HepG2 (cell line): ENCODE data around the gene CPVL. TPM values are rescaled to one million over a fixed set of nuclear protein-coding genes. Genes with fewer than 3 reads are reported as not detected.

Experiments used
- ARNT2 ChIP-seq: sonication (generic); formaldehyde crosslinking; IDR thresholded peaks from 2 replicates; pipeline ENCODE4 v1.8.0; 2022; ENCODE audit warnings: mild to moderate bottlenecking, low read depth, missing genetic modification reagents, moderate library complexity
- ATF4 ChIP-seq, 2 experiments: fragments of 450-650 bp in 1 of 2; sonication (generic) in 1 of 2; formaldehyde crosslinking; IDR thresholded peaks; 2 replicates each; pipeline versions ENCODE4 v1.5.0 to v1.8.0; 2020 to 2022; ENCODE audit warnings: mild to moderate bottlenecking in 1 of 2, missing genetic modification reagents in 1 of 2
- HCFC1 ChIP-seq: fragments of 150-350 bp; IDR thresholded peaks from 2 replicates; pipeline ENCODE4 v1.6.1; 2014; ENCODE audit warnings: low read depth, low read length
- MED13 ChIP-seq: sonication (generic); formaldehyde crosslinking; IDR thresholded peaks from 2 replicates; pipeline ENCODE4 v1.5.0; 2020; ENCODE audit warnings: missing genetic modification reagents
- NFYB ChIP-seq: sonication (generic); formaldehyde crosslinking; IDR thresholded peaks from 2 replicates; pipeline ENCODE4 v1.4.0; 2020; ENCODE audit warnings: missing genetic modification reagents
- NR2F6 ChIP-seq, 2 experiments: IDR thresholded peaks; 2 replicates each; pipeline ENCODE4 v1.6.1; 2016; ENCODE audit warnings: antibody characterized with exemption in 1 of 2, mild to moderate bottlenecking in 1 of 2
- PBX3 ChIP-seq: sonication (generic); formaldehyde crosslinking; IDR thresholded peaks from 2 replicates; pipeline ENCODE4 v1.8.1; 2023; ENCODE audit warnings: missing genetic modification reagents, inconsistent platforms, borderline replicate concordance
- SAFB2 ChIP-seq: sonication (generic); formaldehyde crosslinking; IDR thresholded peaks from 2 replicates; pipeline ENCODE4 v1.5.1; 2020; ENCODE audit warnings: missing genetic modification reagents, low read depth, mild to moderate bottlenecking, borderline replicate concordance
- SYNCRIP ChIP-seq: fragments of 200-400 bp; formaldehyde crosslinking; IDR thresholded peaks from 2 replicates; pipeline ENCODE4 v1.6.1; 2018; ENCODE audit warnings: mild to moderate bottlenecking, low read depth, low read length; ENCODE audit not compliant: insufficient read depth
- TMF1 ChIP-seq: sonication (generic); formaldehyde crosslinking; IDR thresholded peaks from 2 replicates; pipeline ENCODE4 v1.8.1; 2022; ENCODE audit warnings: low read depth, missing genetic modification reagents
- USF2 ChIP-seq, 2 experiments: sonication (generic) in 1 of 2; formaldehyde crosslinking in 1 of 2; IDR thresholded peaks; 2 replicates each; pipeline versions ENCODE4 v1.5.1 to v1.6.1; 2011 to 2020; ENCODE audit warnings: borderline replicate concordance in 1 of 2, low read depth in 1 of 2, low read length in 1 of 2, mild to moderate bottlenecking in 1 of 2, missing genetic modification reagents in 1 of 2, moderate library complexity in 1 of 2
- ZBTB10 ChIP-seq: sonication (generic); formaldehyde crosslinking; IDR thresholded peaks from 2 replicates; pipeline ENCODE4 v1.4.0; 2020; ENCODE audit warnings: missing genetic modification reagents, borderline replicate concordance
- ZNF251 ChIP-seq: sonication (generic); formaldehyde crosslinking; IDR thresholded peaks from 2 replicates; pipeline ENCODE4 v1.9.0; 2021; ENCODE audit warnings: mild to moderate bottlenecking, missing genetic modification reagents
- ZNF558 ChIP-seq: sonication (generic); formaldehyde crosslinking; IDR thresholded peaks from 2 replicates; pipeline ENCODE4 v1.9.0; 2022; ENCODE audit warnings: mild to moderate bottlenecking, missing genetic modification reagents, borderline replicate concordance
- ZNF644 ChIP-seq: IDR thresholded peaks from 2 replicates; pipeline ENCODE4 v1.6.1; 2016; ENCODE audit warnings: low read depth
- ZNF781 ChIP-seq: sonication (generic); formaldehyde crosslinking; IDR thresholded peaks from 2 replicates; pipeline ENCODE4 v1.5.1; 2020; ENCODE audit warnings: borderline replicate concordance, mild to moderate bottlenecking, missing genetic modification reagents; ENCODE audit errors: not compliant biosample characterization
- ZNF800 ChIP-seq: sonication (generic); formaldehyde crosslinking; IDR thresholded peaks from 2 replicates; pipeline ENCODE4 v1.4.0; 2020; ENCODE audit warnings: missing genetic modification reagents
- polyA plus RNA-seq, 8 experiments: library from polyadenylated mRNA; depleted of rRNA in 3 of 8; stranded (reverse) in 7 of 8; unstranded in 1 of 8; fragments of >200 nt; fragmentation: Illumina TruSeq in 4 of 8; extraction: Trizol in 4 of 8; gene quantifications; 2 replicates each; pipeline versions ENCODE4 v1.2.1 to v1.2.3, GENCODE V29; 2011 to 2016; ENCODE audit warnings: low read depth in 4 of 8, missing spikeins in 1 of 8, mixed read lengths in 1 of 8; ENCODE audit not compliant: insufficient read depth in 1 of 8
- total RNA-seq, 5 experiments: library from RNA; depleted of rRNA; stranded (reverse); fragments of >200 nt; fragmentation: Illumina TruSeq; extraction: Trizol; gene quantifications; 2 replicates each; pipeline ENCODE4 v1.2.3, GENCODE V29; 2016; ENCODE audit warnings: low read depth in 1 of 5

The CPVL gene
- total and polyA plus RNA-seq, 2 of the 13 experiments (the other 11 are each of a cell fraction or from before 2014, with no cell fraction given), result 59.2 to 294 TPM

GRCh38 chr7:28955718-28956607, 190.4 kb downstream of the CPVL start (continued):
- TF ChIP-seq SYNCRIP (no peak), SAFB2 (peak; percentile 64), ARNT2 (CRISPR knock-in tag) (peak; percentile 95), TMF1 (CRISPR knock-in tag) (peak; percentile 97), MED13 (CRISPR knock-in tag) (peak; percentile 70; the same call in 1 of the 2 replicates), NFYB (no peak), ATF4 (CRISPR knock-in tag; IDR thresholded peaks at IDR 0.05) (peak in 1 of 2 experiments; percentile 66; a peak in 2 of 4 replicates), USF2 (IDR thresholded peaks at IDR 0.05; ENCODE audit: low read depth, low read length) (no peak), USF2 (CRISPR knock-in tag; IDR thresholded peaks at IDR 0.05; ENCODE audit: borderline replicate concordance) (peak; percentile 55; the same call in 1 of the 2 replicates), ZNF644 (CRISPR knock-in tag) (peak; percentile 25), HCFC1 (0 out of 2 replicates have a peak, but pooled peaks have one; percentile 4), PBX3 (CRISPR knock-in tag) (peak; percentile 64; the same call in 1 of the 2 replicates), ZBTB10 (CRISPR knock-in tag) (no peak; the same call in 1 of the 2 replicates), ZNF251 (CRISPR knock-in tag) (no peak), ZNF781 (CRISPR knock-in tag) (peak; percentile 83), ZNF558 (CRISPR knock-in tag) (no peak; the same call in 1 of the 2 replicates), ZNF800 (CRISPR knock-in tag) (peak; percentile 95), NR2F6 (IDR thresholded peaks at IDR 0.05) (no peak), NR2F6 (CRISPR knock-in tag; IDR thresholded peaks at IDR 0.05) (peak; percentile 72)
